Endothelial cell of umbilical vein (primary cell): ENCODE measurements around the gene SCYL3. TPM values are rescaled to one million over a fixed set of nuclear protein-coding genes. Genes with fewer than 3 reads are reported as not detected.

Experiments used
- BruUV-seq: library from RNA; stranded (reverse); fragments of 400-500 nt; replicated peaks from 2 replicates; lab custom pipeline; 2021; lab: Mats Ljungman, UMichigan
- CTCF ChIA-PET: fragments of 300-600, 350-600 bp; sonication (Branson Sonifier 250); formaldehyde crosslinking; loops from one replicate; lab custom pipeline; 2021; ENCODE audit warnings: antibody characterized with exemption, inconsistent platforms; lab: Charles Lee
- POLR2A ChIA-PET: fragments of 300-600, 350-600 bp; sonication (Branson Sonifier 250); formaldehyde crosslinking; loops from one replicate; lab custom pipeline; 2021; ENCODE audit warnings: antibody characterized with exemption, inconsistent platforms; lab: Charles Lee
- DNase-seq: peaks from one replicate; pipeline ENCODE4 v3.0.0-alpha.2; 2011; ENCODE audit warnings: low read depth, low spot score
- FAIRE-seq: peaks from 2 replicates; lab custom pipeline; 2011; peaks lifted over from hg19 to GRCh38; lab: Jason Lieb, UNC
- H2AFZ ChIP-seq: 2 replicates; pipeline ENCODE4 v1.6.0; 2012; ENCODE audit warnings: low read depth, low read length, control low read depth, inconsistent platforms
- H3K27ac ChIP-seq: 2 replicates; pipeline ENCODE4 v1.5.1; 2011; ENCODE audit warnings: low read depth, mild to moderate bottlenecking, control low read depth, low read length, moderate library complexity; ENCODE audit not compliant: insufficient read depth
- H3K27me3 ChIP-seq, 2 experiments: 2 replicates each; pipeline versions ENCODE4 v1.6.0 to v1.6.1; 2011; ENCODE audit warnings: low read length in 2 of 2, mixed read lengths in 1 of 2; ENCODE audit not compliant: control insufficient read depth in 2 of 2, insufficient read depth in 2 of 2
- H3K36me3 ChIP-seq, 2 experiments: 2 replicates in 1 of 2; 3 replicates in 1 of 2; pipeline ENCODE4 v1.5.1; 2011; ENCODE audit warnings: low read length in 2 of 2, mild to moderate bottlenecking in 1 of 2, moderate library complexity in 1 of 2; ENCODE audit not compliant: control insufficient read depth in 2 of 2, insufficient read depth in 2 of 2; ENCODE audit errors: extremely low read depth in 1 of 2
- H3K4me1 ChIP-seq: 3 replicates; pipeline ENCODE4 v1.5.1; 2011; ENCODE audit warnings: mild to moderate bottlenecking, low read length; ENCODE audit not compliant: control insufficient read depth, insufficient read depth; ENCODE audit errors: extremely low read depth
- H3K4me2 ChIP-seq: 2 replicates; pipeline ENCODE4 v1.6.1; 2011; ENCODE audit warnings: low read length, control low read depth, mixed read lengths; ENCODE audit not compliant: insufficient read depth
- H3K4me3 ChIP-seq, 3 experiments: fragments of 200-600 bp in 1 of 3; sonication (generic), shearing (Covaris generic) in 1 of 3; replicated peaks in 1 of 3; 2 replicates each; pipeline ENCODE4 v1.5.1; 2011 to 2016; ENCODE audit warnings: control low read depth in 3 of 3, low read length in 3 of 3, mild to moderate bottlenecking in 2 of 3, inconsistent platforms in 1 of 3, low read depth in 1 of 3, moderate library complexity in 1 of 3; ENCODE audit not compliant: insufficient read depth in 1 of 3
- H3K79me2 ChIP-seq: 2 replicates; pipeline ENCODE4 v1.6.0; 2012; ENCODE audit warnings: low read length, inconsistent platforms; ENCODE audit not compliant: control insufficient read depth, insufficient read depth
- H3K9ac ChIP-seq: replicated peaks from 2 replicates; pipeline ENCODE3; 2011; ENCODE audit warnings: low read length, control low read depth; ENCODE audit not compliant: insufficient read depth; ENCODE audit errors: extremely low read depth
- H3K9me1 ChIP-seq: replicated peaks from 3 replicates; pipeline ENCODE4 v1.6.0; 2011; ENCODE audit warnings: mild to moderate bottlenecking, low read length; ENCODE audit not compliant: control insufficient read depth, insufficient read depth; ENCODE audit errors: extremely low read depth
- H3K9me3 ChIP-seq: replicated peaks from 2 replicates; pipeline ENCODE4 v1.5.1; 2012; ENCODE audit warnings: low read length, inconsistent platforms; ENCODE audit not compliant: control insufficient read depth, insufficient read depth
- H4K20me1 ChIP-seq: replicated peaks from 2 replicates; pipeline ENCODE3; 2011; ENCODE audit warnings: mild to moderate bottlenecking, low read length; ENCODE audit not compliant: control insufficient read depth, insufficient read depth; ENCODE audit errors: extremely low read depth
- EZH2 ChIP-seq: IDR thresholded peaks from 2 replicates; pipeline ENCODE4 v1.6.1; 2012; ENCODE audit warnings: borderline replicate concordance, low read depth, mild to moderate bottlenecking, moderate library complexity, low read length, inconsistent platforms; ENCODE audit not compliant: severe bottlenecking
- FOS ChIP-seq: IDR thresholded peaks from 2 replicates; pipeline ENCODE4 v1.6.1; 2011; ENCODE audit warnings: mild to moderate bottlenecking, low read length, moderate library complexity, borderline replicate concordance; ENCODE audit not compliant: insufficient read depth
- GATA2 ChIP-seq: IDR thresholded peaks from 2 replicates; pipeline ENCODE4 v1.7.0; 2011; ENCODE audit warnings: low read depth, mild to moderate bottlenecking, moderate library complexity, mixed read lengths, low read length; ENCODE audit not compliant: insufficient read length, insufficient read depth
- JUN ChIP-seq: IDR thresholded peaks from 2 replicates; pipeline ENCODE4 v1.6.1; 2011; ENCODE audit warnings: borderline replicate concordance, low read depth; ENCODE audit not compliant: insufficient read length, insufficient read depth
- MYC ChIP-seq: IDR thresholded peaks from one replicate; pipeline ENCODE4 v1.6.1; 2011; ENCODE audit warnings: mild to moderate bottlenecking, low read depth, low read length
- POLR2A ChIP-seq: IDR thresholded peaks from 2 replicates; pipeline ENCODE4 v1.6.1; 2012; ENCODE audit warnings: low read depth, mild to moderate bottlenecking, control low read depth, low read length
- POLR2AphosphoS5 ChIP-seq: IDR thresholded peaks from 2 replicates; pipeline ENCODE4 v1.6.1; 2012; ENCODE audit warnings: low read depth, mild to moderate bottlenecking, control low read depth, low read length, moderate library complexity; ENCODE audit not compliant: insufficient read depth
- dilution Hi-C: fragments of 300-500 bp; cut with MboI; formaldehyde crosslinking; loops from one replicate; pipeline ENCODE4 v1.15.0; 2019; ENCODE audit warnings: low sequenced_read_pairs; ENCODE audit not compliant: extremely low pct_ligation_motif_present
- intact Hi-C: fragments of 100-400 bp; cut with micrococcal nuclease; formaldehyde crosslinking; loops from one replicate; pipeline ENCODE4 v1.10.0; 2022
- polyA plus RNA-seq, 4 experiments: library from polyadenylated mRNA; depleted of rRNA in 3 of 4; stranded (reverse) in 3 of 4; unstranded in 1 of 4; fragments of >200 nt; gene quantifications; 2 replicates each; pipeline versions ENCODE4 v1.2.1 to v1.2.3, GENCODE V29; 2011 to 2012; ENCODE audit warnings: missing spikeins in 1 of 4
- total RNA-seq: library from RNA; stranded (reverse); gene quantifications from 2 replicates; pipeline ENCODE4 v1.2.3, GENCODE V29; 2021
- TF ChIP-seq, protein P1 (sequence below): IDR thresholded peaks from 2 replicates; pipeline ENCODE4 v1.6.1; 2011; ENCODE audit not compliant: insufficient read depth, insufficient read length
- TF ChIP-seq, protein P2 (sequence below), 2 donors: IDR thresholded peaks; 1 replicate in 1 of 2; 2 replicates in 1 of 2; pipeline ENCODE4 v1.5.1; 2011; ENCODE audit warnings: low read length in 2 of 2, mild to moderate bottlenecking in 2 of 2, moderate library complexity in 2 of 2, control low read depth in 1 of 2, inconsistent platforms in 1 of 2, low read depth in 1 of 2; ENCODE audit not compliant: insufficient read depth in 1 of 2; ENCODE audit errors: extremely low read depth in 1 of 2

The SCYL3 gene
- total and polyA plus RNA-seq, 2 donors (not counting 3 experiments of a cell fraction or from before 2014, with no cell fraction given) = 3.3 to 6.2 TPM

DNA sequence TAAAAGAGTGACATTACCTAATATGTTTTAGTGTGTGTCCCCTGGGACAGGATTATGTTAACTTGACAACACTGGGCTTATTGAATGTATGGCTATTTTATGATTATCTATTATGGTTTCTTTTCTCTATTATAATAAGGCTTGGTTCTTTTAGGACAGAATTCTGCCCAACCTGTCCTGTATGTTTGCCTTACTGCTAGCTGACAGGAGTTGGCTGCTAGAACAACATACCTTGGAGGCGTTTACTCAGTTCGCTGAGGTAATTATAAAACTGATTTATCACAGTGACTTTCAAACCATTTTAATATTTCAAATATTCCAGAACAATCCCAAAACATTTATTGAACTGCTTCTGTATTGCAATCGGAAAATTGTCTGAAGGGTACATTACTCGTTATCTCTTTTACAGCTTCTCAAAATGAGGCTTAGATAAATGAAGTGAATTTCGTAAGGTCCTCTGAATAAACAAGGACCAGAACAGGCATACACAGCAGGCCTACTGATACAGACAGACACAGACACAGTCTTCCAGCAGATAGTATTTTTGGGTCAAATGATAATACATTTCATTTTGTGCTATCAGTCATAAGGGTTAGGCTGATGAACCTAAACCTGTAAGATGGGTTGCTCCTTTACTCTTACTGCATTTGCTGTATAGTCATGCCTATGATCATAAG lies 44.2 kb downstream of the SCYL3 start:
- POLR2A ChIA-PET = no interaction called here
- FAIRE-seq = no peak
- DNase-seq = no peak
- no peak overlapping the region for H3K27ac ChIP-seq
- H2AFZ ChIP-seq = no peak overlapping the region
- H3K4me1 ChIP-seq = no peaks in the 10 kb centered on the region
- intact Hi-C loops = no loop called here
- BruUV-seq = no TSS peak
- H3K27me3 ChIP-seq = no peaks in the 10 kb centered on the region
- dilution Hi-C loops = no loop called here
- TF ChIP-seq JUN (no peak), EZH2 (no peak), POLR2A (no peak), GATA2 (no peak), MYC (no peak), FOS (no peak), POLR2AphosphoS5 (no peak)
- TF ChIP-seq, protein P1, sequence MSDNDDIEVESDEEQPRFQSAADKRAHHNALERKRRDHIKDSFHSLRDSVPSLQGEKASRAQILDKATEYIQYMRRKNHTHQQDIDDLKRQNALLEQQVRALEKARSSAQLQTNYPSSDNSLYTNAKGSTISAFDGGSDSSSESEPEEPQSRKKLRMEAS = no peak
- TF ChIP-seq, protein P2, sequence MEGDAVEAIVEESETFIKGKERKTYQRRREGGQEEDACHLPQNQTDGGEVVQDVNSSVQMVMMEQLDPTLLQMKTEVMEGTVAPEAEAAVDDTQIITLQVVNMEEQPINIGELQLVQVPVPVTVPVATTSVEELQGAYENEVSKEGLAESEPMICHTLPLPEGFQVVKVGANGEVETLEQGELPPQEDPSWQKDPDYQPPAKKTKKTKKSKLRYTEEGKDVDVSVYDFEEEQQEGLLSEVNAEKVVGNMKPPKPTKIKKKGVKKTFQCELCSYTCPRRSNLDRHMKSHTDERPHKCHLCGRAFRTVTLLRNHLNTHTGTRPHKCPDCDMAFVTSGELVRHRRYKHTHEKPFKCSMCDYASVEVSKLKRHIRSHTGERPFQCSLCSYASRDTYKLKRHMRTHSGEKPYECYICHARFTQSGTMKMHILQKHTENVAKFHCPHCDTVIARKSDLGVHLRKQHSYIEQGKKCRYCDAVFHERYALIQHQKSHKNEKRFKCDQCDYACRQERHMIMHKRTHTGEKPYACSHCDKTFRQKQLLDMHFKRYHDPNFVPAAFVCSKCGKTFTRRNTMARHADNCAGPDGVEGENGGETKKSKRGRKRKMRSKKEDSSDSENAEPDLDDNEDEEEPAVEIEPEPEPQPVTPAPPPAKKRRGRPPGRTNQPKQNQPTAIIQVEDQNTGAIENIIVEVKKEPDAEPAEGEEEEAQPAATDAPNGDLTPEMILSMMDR (IDR thresholded peaks at IDR 0.05; ENCODE audit: extremely low read depth in 1 of 2, insufficient read depth in 1 of 2, low read depth in 1 of 2, low read length in 2 of 2) = no peak
- no peaks in the 10 kb centered on the region for H3K9me1 ChIP-seq
- H3K79me2 ChIP-seq = no peaks in the 10 kb centered on the region
- no peaks in the 10 kb centered on the region for H4K20me1 ChIP-seq
- H3K36me3 ChIP-seq = peaks cover 2 to 22% of the 10 kb centered on the region in 2 experiments
- no peak overlapping the region for H3K4me3 ChIP-seq
- CTCF ChIA-PET = interaction anchor here (0.8 to 1.2 kb wide), 2 partner anchors 20 to 40 kb away, joined by 3 read pairs; no protein-coding TSS in a partner anchor
- no peaks in the 10 kb centered on the region for H3K9me3 ChIP-seq
- H3K9ac ChIP-seq = no peak overlapping the region
- H3K4me2 ChIP-seq = no peak overlapping the region
